Glutamatergic neuron (in vitro differentiated cells): ENCODE results near the gene PRRC1. TPM values are rescaled to one million over a fixed set of nuclear protein-coding genes. Genes with fewer than 3 reads are reported as not detected.

Source experiments
- DNase-seq: peaks from one replicate; pipeline ENCODE4 v3.0.0; 2022
- H3K27ac Mint-ChIP-seq: one replicate; pipeline ENCODE4 v1.8.0; 2020; ENCODE audit warnings: mild to moderate bottlenecking, mixed read lengths, inconsistent platforms; ENCODE audit not compliant: unreplicated experiment
- H3K27me3 Mint-ChIP-seq: one replicate; pipeline ENCODE4 v1.8.0; 2020; ENCODE audit warnings: mild to moderate bottlenecking, moderate library complexity, mixed read lengths, inconsistent platforms; ENCODE audit not compliant: unreplicated experiment
- H3K36me3 Mint-ChIP-seq: one replicate; pipeline ENCODE4 v1.8.0; 2020; ENCODE audit warnings: mild to moderate bottlenecking, mixed read lengths, inconsistent platforms; ENCODE audit not compliant: unreplicated experiment
- H3K4me1 Mint-ChIP-seq: one replicate; pipeline ENCODE4 v1.8.0; 2020; ENCODE audit warnings: mild to moderate bottlenecking, low read depth, mixed read lengths, inconsistent platforms; ENCODE audit not compliant: unreplicated experiment
- H3K4me3 Mint-ChIP-seq: one replicate; pipeline ENCODE4 v1.8.0; 2020; ENCODE audit warnings: mild to moderate bottlenecking, mixed read lengths, inconsistent platforms; ENCODE audit not compliant: unreplicated experiment
- H3K9me3 Mint-ChIP-seq: one replicate; pipeline ENCODE4 v1.8.0; 2020; ENCODE audit warnings: mild to moderate bottlenecking, moderate library complexity, mixed read lengths, inconsistent platforms; ENCODE audit not compliant: unreplicated experiment
- CTCF ChIP-seq: fragments of 200-600 bp; sonication (generic); IDR thresholded peaks from one replicate; pipeline ENCODE4 v1.5.0; 2021; ENCODE audit not compliant: partially characterized antibody, unreplicated experiment
- total RNA-seq: library from RNA; stranded (reverse); fragmentation: NEBNext Ultra II Directional; extraction: Animal tissue kit (Norgen Biotek cat#: 25700); gene quantifications from one replicate; pipeline ENCODE4 v1.2.1, GENCODE V29; 2021; ENCODE audit not compliant: unreplicated experiment

Gene PRRC1
- total RNA-seq, 1 donor from 2014 or later = 57.3 TPM

GRCh38 chr5:127571314-127572131 is 54.1 kb downstream of the PRRC1 start:
- Mint-ChIP-seq H3K4me3 (no peak overlapping the region), H3K36me3 (peaks cover 28% of the 10 kb centered on the region), H3K27ac (no peak overlapping the region), H3K4me1 (peaks cover 3% of the 10 kb centered on the region), H3K9me3 (peaks cover 4% of the 10 kb centered on the region), H3K27me3 (no peaks in the 10 kb centered on the region)
- DNase-seq = no peak
- no peak for TF ChIP-seq CTCF

- Mint-ChIP-seq H3K4me3 (no peak overlapping the region), H3K36me3 (peaks cover 27% of the 10 kb centered on the region), H3K27ac (no peak overlapping the region), H3K27me3 (no peaks in the 10 kb centered on the region), H3K4me1 (no peaks in the 10 kb centered on the region), H3K9me3 (peaks cover 4% of the 10 kb centered on the region)
- DNase-seq = no peak
- no peak for TF ChIP-seq CTCF
Observed at GRCh38 chr5:127572930-127573329, 55.5 kb downstream of the PRRC1 start.

DNA sequence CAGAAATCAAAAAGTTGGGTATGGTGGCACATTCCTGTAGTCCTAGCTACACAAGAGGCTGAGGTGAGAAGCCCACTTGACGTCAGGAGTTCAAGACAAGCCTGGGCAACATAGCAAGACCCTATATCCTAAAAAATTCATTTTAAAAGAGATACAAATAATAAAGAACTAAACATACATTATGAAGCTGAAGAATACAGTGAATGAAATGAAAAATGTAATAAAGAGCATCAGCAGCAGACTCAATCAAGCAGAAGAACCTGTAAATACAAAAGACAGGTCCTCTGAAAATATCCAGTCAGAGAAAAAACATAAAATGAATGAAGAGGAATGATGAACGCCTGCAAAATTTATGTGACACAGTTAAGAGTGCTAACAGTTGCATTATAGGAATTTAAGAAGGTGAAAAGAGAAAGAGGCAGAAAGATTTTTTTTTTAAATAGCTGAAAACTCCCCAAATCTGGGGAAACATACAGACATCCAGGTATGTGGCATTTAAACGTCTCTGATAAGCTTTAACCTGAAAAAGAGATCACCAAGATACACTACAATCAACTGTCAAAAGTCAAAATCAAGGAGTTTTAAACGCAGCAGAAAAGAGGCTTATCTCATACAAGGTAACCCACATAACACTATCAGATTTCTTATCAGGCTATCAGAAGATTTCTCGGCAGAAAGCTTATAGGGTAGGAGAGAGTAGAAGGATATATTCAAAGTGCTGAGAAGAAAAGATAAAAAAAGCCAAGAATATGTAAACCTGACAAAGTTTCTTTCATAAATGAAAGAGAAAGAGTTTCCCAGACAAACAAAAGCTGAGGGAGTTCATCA is 57.6 kb downstream of the PRRC1 start:
- Mint-ChIP-seq H3K9me3 (peaks cover 2% of the 10 kb centered on the region), H3K4me3 (no peak overlapping the region), H3K4me1 (no peaks in the 10 kb centered on the region), H3K27ac (no peak overlapping the region), H3K27me3 (no peaks in the 10 kb centered on the region), H3K36me3 (peaks cover 22% of the 10 kb centered on the region)
- no peak for DNase-seq
- no peak for TF ChIP-seq CTCF

DNA sequence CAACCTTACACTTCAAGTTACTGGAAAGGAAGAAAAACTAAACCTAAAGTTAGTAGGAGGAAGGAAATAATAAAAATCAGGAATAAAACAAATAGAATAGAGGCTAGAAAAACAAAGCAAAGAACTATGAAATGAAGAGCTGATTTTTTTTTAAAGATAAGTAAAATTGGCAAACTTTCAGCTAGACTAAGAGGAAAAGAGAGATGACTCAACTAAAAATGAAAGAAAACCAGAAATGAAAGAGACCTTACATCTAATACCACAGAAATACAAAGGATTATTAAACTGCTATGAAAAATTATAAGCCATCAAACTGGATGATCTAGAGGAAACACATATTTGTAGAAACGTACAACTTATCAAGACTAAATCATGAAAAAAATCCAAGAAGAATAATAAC is 60.0 kb downstream of the PRRC1 start:
- DNase-seq = no peak
- Mint-ChIP-seq H3K36me3 (peaks cover 17% of the 10 kb centered on the region), H3K9me3 (peaks cover 2% of the 10 kb centered on the region), H3K27ac (no peak overlapping the region), H3K27me3 (no peaks in the 10 kb centered on the region), H3K4me3 (no peak overlapping the region), H3K4me1 (no peaks in the 10 kb centered on the region)
- no peak for TF ChIP-seq CTCF

- H3K9me3 Mint-ChIP-seq = no peaks in the 10 kb centered on the region
- no peaks in the 10 kb centered on the region for H3K4me1 Mint-ChIP-seq
- no peak for DNase-seq
- H3K27ac Mint-ChIP-seq = no peak overlapping the region
- no peaks in the 10 kb centered on the region for H3K27me3 Mint-ChIP-seq
- H3K4me3 Mint-ChIP-seq = no peak overlapping the region
- no peaks in the 10 kb centered on the region for H3K36me3 Mint-ChIP-seq
- no peak for TF ChIP-seq CTCF
Observed at GRCh38 chr5:127580731-127581130, 63.3 kb downstream of the PRRC1 start.
